AG04450 (cell line): ENCODE results near the gene TET1. TPM values are rescaled to one million over a fixed set of nuclear protein-coding genes. Genes with fewer than 3 reads are reported as not detected.
A peak's percentile ranks its signal among the peaks of the same experiment; 100 is the strongest.

ENCODE experiments used
- CTCF ChIA-PET: fragments of 300-600, 350-600 bp; formaldehyde crosslinking; extraction: SDS; loops from one replicate; lab custom pipeline; 2022; ENCODE audit warnings: antibody characterized with exemption, inconsistent platforms; lab: Charles Lee
- POLR2A ChIA-PET: fragments of 350-600 bp; formaldehyde crosslinking; extraction: SDS; loops from one replicate; lab custom pipeline; 2021; ENCODE audit warnings: antibody characterized with exemption, inconsistent platforms; lab: Yijun Ruan, JAX
- DNase-seq: peaks from one replicate; pipeline ENCODE4 v3.0.0-alpha.2; 2011; ENCODE audit warnings: low read depth, low spot score
- H3K27ac ChIP-seq: one replicate; pipeline ENCODE4 v1.5.1; 2012; ENCODE audit warnings: low read depth, low read length, control low read depth
- H3K27me3 ChIP-seq: one replicate; pipeline ENCODE4 v1.6.0; 2012; ENCODE audit warnings: low read length; ENCODE audit not compliant: control insufficient read depth, insufficient read depth
- H3K4me3 ChIP-seq: 2 replicates; pipeline ENCODE4 v1.5.1; 2011; ENCODE audit warnings: mild to moderate bottlenecking, low read depth, low read length, control low read depth
- H3K9me3 ChIP-seq: 2 replicates; pipeline ENCODE4 v1.5.1; 2012; ENCODE audit warnings: low read length; ENCODE audit not compliant: control insufficient read depth, insufficient read depth
- CTCF ChIP-seq: IDR thresholded peaks from 2 replicates; pipeline ENCODE4 v1.5.1; 2011; ENCODE audit warnings: low read depth, low read length, control low read depth, inconsistent platforms
- polyA plus RNA-seq: library from polyadenylated mRNA; depleted of rRNA; stranded (reverse); fragments of >200 nt; gene quantifications from 2 replicates; pipeline ENCODE4 v1.2.3, GENCODE V29; 2011

Gene TET1
- polyA plus RNA-seq, 1 experiment, result 3.4 TPM

- no peak for TF ChIP-seq CTCF
- POLR2A ChIA-PET, result interaction anchor here (0.6 to 2.1 kb wide), 5 partner anchors 11 to 193 kb away, joined by 3 to 21 read pairs (median 4); partner anchors contain the start of genes RUFY2 and TET1
- DNase-seq, result peak; percentile 54
- no peaks in the 10 kb centered on the region for H3K27me3 ChIP-seq
- CTCF ChIA-PET, result no interaction called here
- H3K4me3 ChIP-seq, result peak overlapping the region; percentile 61
- H3K27ac ChIP-seq, result peak overlapping the region; percentile 92
- H3K9me3 ChIP-seq, result no peaks in the 10 kb centered on the region
Measured at GRCh38 chr10:68600041-68600778, 40.1 kb downstream of the TET1 start.

- TF ChIP-seq CTCF, result no peak
- peak overlapping the region; percentile 61; the same call in 1 of the 2 replicates for H3K4me3 ChIP-seq
- no peak for DNase-seq
- ChIA-PET CTCF (interaction anchor here (1.2 kb wide), 1 partner anchor 51 kb away, joined by 3 read pairs; no protein-coding TSS in a partner anchor), POLR2A (interaction anchor here (2.1 kb wide), 1 partner anchor 41 kb away, joined by 21 read pairs; the partner anchor contains the start of gene TET1)
- H3K27me3 ChIP-seq, result no peaks in the 10 kb centered on the region
- no peaks in the 10 kb centered on the region for H3K9me3 ChIP-seq
- H3K27ac ChIP-seq, result no peak overlapping the region
Measured at GRCh38 chr10:68601501-68602265, 41.5 kb downstream of the TET1 start.

GRCh38 chr10:68602434-68602833 lies 42.3 kb downstream of the TET1 start:
- ChIA-PET POLR2A (no interaction called here), CTCF (no interaction called here)
- Histone ChIP-seq H3K27me3 (no peaks in the 10 kb centered on the region), H3K4me3 (no peak overlapping the region), H3K27ac (no peak overlapping the region), H3K9me3 (no peaks in the 10 kb centered on the region)
- no peak for DNase-seq
- no peak for TF ChIP-seq CTCF

GRCh38 chr10:68603766-68604165 lies 43.6 kb downstream of the TET1 start:
- no peak overlapping the region for H3K27ac ChIP-seq
- no peaks in the 10 kb centered on the region for H3K9me3 ChIP-seq
- ChIA-PET POLR2A (interaction anchor here (0.6 kb wide), 1 partner anchor 113 kb away, joined by 5 read pairs; no protein-coding TSS in a partner anchor), CTCF (no interaction called here)
- no peak overlapping the region for H3K4me3 ChIP-seq
- no peak for TF ChIP-seq CTCF
- DNase-seq, result no peak
- H3K27me3 ChIP-seq, result no peaks in the 10 kb centered on the region
